Measurements from ENCODE around the gene SPINK8. TPM values are rescaled to one million over a fixed set of nuclear protein-coding genes. Genes with fewer than 3 reads are reported as not detected.
"Not testable (repeated sequence)": the region's sequence is repeated elsewhere in the genome, so short reads cannot be mapped to it uniquely, and the experiment has no call there.

SPINK8 gene
- total RNA-seq, 4 donors from 2014 or later: not detected

- H3K36me3 ChIP-seq: no peaks in the 10 kb centered on the region
- 10% methylated on average over 9 of the region's 9 CpGs for WGBS
- no peak for TF ChIP-seq POLR2A (IDR thresholded peaks at IDR 0.05)
- TF ChIP-seq EP300 (IDR thresholded peaks at IDR 0.05): no peak
- TF ChIP-seq CTCF (IDR thresholded peaks at IDR 0.05): peak; percentile 65 to 76
- H3K27me3 ChIP-seq: no peaks in the 10 kb centered on the region
- peaks cover 22% of the 10 kb centered on the region for H3K4me1 ChIP-seq
- H3K4me3 ChIP-seq: no peak overlapping the region
- no peaks in the 10 kb centered on the region for H3K9me3 ChIP-seq
- no peak for DNase-seq (ENCODE audit: low spot score in 2 of 2)
- H3K27ac ChIP-seq: no peak overlapping the region
Observed at GRCh38 chr3:48273594-48274211, 59.8 kb downstream of the SPINK8 start.

- Histone ChIP-seq H3K27ac (no peak overlapping the region), H3K4me1 (peaks cover 35% of the 10 kb centered on the region), H3K9me3 (no peaks in the 10 kb centered on the region), H3K27me3 (no peaks in the 10 kb centered on the region), H3K4me3 (no peak overlapping the region), H3K36me3 (peaks cover 1% of the 10 kb centered on the region)
- TF ChIP-seq CTCF (IDR thresholded peaks at IDR 0.05) (no peak), POLR2AphosphoS5 (IDR thresholded peaks at IDR 0.05) (no peak), EP300 (IDR thresholded peaks at IDR 0.05) (no peak), POLR2A (IDR thresholded peaks at IDR 0.05) (no peak)
- WGBS: 96% methylated on average over 11 of the region's 38 CpGs
- no peak for DNase-seq (ENCODE audit: low spot score in 2 of 2)
Observed at GRCh38 chr3:48271763-48272498, 61.5 kb downstream of the SPINK8 start.

GRCh38 chr3:48271223-48271622, 62.2 kb downstream of the SPINK8 start:
- not testable (repeated sequence) for H3K4me3 ChIP-seq; H3K36me3 ChIP-seq; H3K27ac ChIP-seq; H3K9me3 ChIP-seq; DNase-seq (ENCODE audit: low spot score in 2 of 2); H3K27me3 ChIP-seq
- 95% methylated on average over 9 of the region's 10 CpGs for WGBS
- H3K4me1 ChIP-seq: peaks cover 37% of the 10 kb centered on the region

- no peak for DNase-seq (ENCODE audit: low spot score in 2 of 2)
- peaks cover 36% of the 10 kb centered on the region for H3K4me1 ChIP-seq
- no peak overlapping the region for H3K4me3 ChIP-seq
- no peak overlapping the region for H3K27ac ChIP-seq
- no peaks in the 10 kb centered on the region for H3K9me3 ChIP-seq
- H3K27me3 ChIP-seq: no peaks in the 10 kb centered on the region
- WGBS: 57% methylated on average over 2 of the region's 2 CpGs
- peaks cover 9% of the 10 kb centered on the region for H3K36me3 ChIP-seq
- TF ChIP-seq POLR2AphosphoS5 (IDR thresholded peaks at IDR 0.05): no peak
- TF ChIP-seq EP300 (IDR thresholded peaks at IDR 0.05): no peak
- TF ChIP-seq POLR2A (IDR thresholded peaks at IDR 0.05): no peak
- TF ChIP-seq CTCF (IDR thresholded peaks at IDR 0.05): no peak
Observed at GRCh38 chr3:48270306-48270705, 63.2 kb downstream of the SPINK8 start.

- TF ChIP-seq POLR2A (IDR thresholded peaks at IDR 0.05) (no peak), POLR2AphosphoS5 (IDR thresholded peaks at IDR 0.05) (no peak), EP300 (IDR thresholded peaks at IDR 0.05) (no peak), CTCF (IDR thresholded peaks at IDR 0.05) (no peak)
- peaks cover 32% of the 10 kb centered on the region for H3K4me1 ChIP-seq
- H3K27me3 ChIP-seq: no peaks in the 10 kb centered on the region
- no peak for DNase-seq (ENCODE audit: low spot score in 2 of 2)
- H3K27ac ChIP-seq: peak overlapping the region; percentile 92
- 74% methylated on average over 8 of the region's 8 CpGs for WGBS
- H3K4me3 ChIP-seq: no peak overlapping the region
- no peaks in the 10 kb centered on the region for H3K9me3 ChIP-seq
- H3K36me3 ChIP-seq: peaks cover 9% of the 10 kb centered on the region
Observed at GRCh38 chr3:48269592-48269991, 63.9 kb downstream of the SPINK8 start.

Data from suprapubic skin (tissue), 4 donors.